Endothelial cell of umbilical vein (primary cell): ENCODE data around the gene PLCB4. TPM values are rescaled to one million over a fixed set of nuclear protein-coding genes. Genes with fewer than 3 reads are reported as not detected.

Source experiments
- Bru-seq: library from RNA; stranded (reverse); fragments of 400-500 nt; gene quantifications from one replicate; lab custom pipeline; 2021; lab: Mats Ljungman, UMichigan
- BruChase-seq, 2 experiments: library from RNA; stranded (reverse); fragments of 400-500 nt; gene quantifications; one replicate each; lab custom pipeline; 2021; lab: Mats Ljungman, UMichigan
- BruUV-seq: library from RNA; stranded (reverse); fragments of 400-500 nt; replicated peaks from 2 replicates; lab custom pipeline; 2021; lab: Mats Ljungman, UMichigan
- CTCF ChIA-PET: fragments of 300-600, 350-600 bp; sonication (Branson Sonifier 250); formaldehyde crosslinking; loops from one replicate; lab custom pipeline; 2021; ENCODE audit warnings: antibody characterized with exemption, inconsistent platforms; lab: Charles Lee
- POLR2A ChIA-PET: fragments of 300-600, 350-600 bp; sonication (Branson Sonifier 250); formaldehyde crosslinking; loops from one replicate; lab custom pipeline; 2021; ENCODE audit warnings: antibody characterized with exemption, inconsistent platforms; lab: Charles Lee
- DNase-seq: peaks from one replicate; pipeline ENCODE4 v3.0.0-alpha.2; 2011; ENCODE audit warnings: low read depth, low spot score
- FAIRE-seq: peaks from 2 replicates; lab custom pipeline; 2011; peaks lifted over from hg19 to GRCh38; lab: Jason Lieb, UNC
- H2AFZ ChIP-seq: 2 replicates; pipeline ENCODE4 v1.6.0; 2012; ENCODE audit warnings: low read depth, low read length, control low read depth, inconsistent platforms
- H3K27ac ChIP-seq: 2 replicates; pipeline ENCODE4 v1.5.1; 2011; ENCODE audit warnings: low read depth, mild to moderate bottlenecking, control low read depth, low read length, moderate library complexity; ENCODE audit not compliant: insufficient read depth
- H3K27me3 ChIP-seq, 2 experiments: 2 replicates each; pipeline versions ENCODE4 v1.6.0 to v1.6.1; 2011; ENCODE audit warnings: low read length in 2 of 2, mixed read lengths in 1 of 2; ENCODE audit not compliant: control insufficient read depth in 2 of 2, insufficient read depth in 2 of 2
- H3K36me3 ChIP-seq, 2 experiments: 2 replicates in 1 of 2; 3 replicates in 1 of 2; pipeline ENCODE4 v1.5.1; 2011; ENCODE audit warnings: low read length in 2 of 2, mild to moderate bottlenecking in 1 of 2, moderate library complexity in 1 of 2; ENCODE audit not compliant: control insufficient read depth in 2 of 2, insufficient read depth in 2 of 2; ENCODE audit errors: extremely low read depth in 1 of 2
- H3K4me1 ChIP-seq: 3 replicates; pipeline ENCODE4 v1.5.1; 2011; ENCODE audit warnings: mild to moderate bottlenecking, low read length; ENCODE audit not compliant: control insufficient read depth, insufficient read depth; ENCODE audit errors: extremely low read depth
- H3K4me2 ChIP-seq: 2 replicates; pipeline ENCODE4 v1.6.1; 2011; ENCODE audit warnings: low read length, control low read depth, mixed read lengths; ENCODE audit not compliant: insufficient read depth
- H3K4me3 ChIP-seq, 3 experiments: fragments of 200-600 bp in 1 of 3; sonication (generic), shearing (Covaris generic) in 1 of 3; replicated peaks in 1 of 3; 2 replicates each; pipeline ENCODE4 v1.5.1; 2011 to 2016; ENCODE audit warnings: control low read depth in 3 of 3, low read length in 3 of 3, mild to moderate bottlenecking in 2 of 3, inconsistent platforms in 1 of 3, low read depth in 1 of 3, moderate library complexity in 1 of 3; ENCODE audit not compliant: insufficient read depth in 1 of 3
- H3K79me2 ChIP-seq: 2 replicates; pipeline ENCODE4 v1.6.0; 2012; ENCODE audit warnings: low read length, inconsistent platforms; ENCODE audit not compliant: control insufficient read depth, insufficient read depth
- H3K9ac ChIP-seq: replicated peaks from 2 replicates; pipeline ENCODE3; 2011; ENCODE audit warnings: low read length, control low read depth; ENCODE audit not compliant: insufficient read depth; ENCODE audit errors: extremely low read depth
- H3K9me1 ChIP-seq: replicated peaks from 3 replicates; pipeline ENCODE4 v1.6.0; 2011; ENCODE audit warnings: mild to moderate bottlenecking, low read length; ENCODE audit not compliant: control insufficient read depth, insufficient read depth; ENCODE audit errors: extremely low read depth
- H3K9me3 ChIP-seq: replicated peaks from 2 replicates; pipeline ENCODE4 v1.5.1; 2012; ENCODE audit warnings: low read length, inconsistent platforms; ENCODE audit not compliant: control insufficient read depth, insufficient read depth
- H4K20me1 ChIP-seq: replicated peaks from 2 replicates; pipeline ENCODE3; 2011; ENCODE audit warnings: mild to moderate bottlenecking, low read length; ENCODE audit not compliant: control insufficient read depth, insufficient read depth; ENCODE audit errors: extremely low read depth
- CTCF ChIP-seq, 2 donors: IDR thresholded peaks; 1 replicate in 1 of 2; 2 replicates in 1 of 2; pipeline ENCODE4 v1.5.1; 2011; ENCODE audit warnings: low read length in 2 of 2, mild to moderate bottlenecking in 2 of 2, moderate library complexity in 2 of 2, control low read depth in 1 of 2, inconsistent platforms in 1 of 2, low read depth in 1 of 2; ENCODE audit not compliant: insufficient read depth in 1 of 2; ENCODE audit errors: extremely low read depth in 1 of 2
- EZH2 ChIP-seq: IDR thresholded peaks from 2 replicates; pipeline ENCODE4 v1.6.1; 2012; ENCODE audit warnings: borderline replicate concordance, low read depth, mild to moderate bottlenecking, moderate library complexity, low read length, inconsistent platforms; ENCODE audit not compliant: severe bottlenecking
- FOS ChIP-seq: IDR thresholded peaks from 2 replicates; pipeline ENCODE4 v1.6.1; 2011; ENCODE audit warnings: mild to moderate bottlenecking, low read length, moderate library complexity, borderline replicate concordance; ENCODE audit not compliant: insufficient read depth
- GATA2 ChIP-seq: IDR thresholded peaks from 2 replicates; pipeline ENCODE4 v1.7.0; 2011; ENCODE audit warnings: low read depth, mild to moderate bottlenecking, moderate library complexity, mixed read lengths, low read length; ENCODE audit not compliant: insufficient read length, insufficient read depth
- JUN ChIP-seq: IDR thresholded peaks from 2 replicates; pipeline ENCODE4 v1.6.1; 2011; ENCODE audit warnings: borderline replicate concordance, low read depth; ENCODE audit not compliant: insufficient read length, insufficient read depth
- MAX ChIP-seq: IDR thresholded peaks from 2 replicates; pipeline ENCODE4 v1.6.1; 2011; ENCODE audit not compliant: insufficient read depth, insufficient read length
- MYC ChIP-seq: IDR thresholded peaks from one replicate; pipeline ENCODE4 v1.6.1; 2011; ENCODE audit warnings: mild to moderate bottlenecking, low read depth, low read length
- POLR2A ChIP-seq: IDR thresholded peaks from 2 replicates; pipeline ENCODE4 v1.6.1; 2012; ENCODE audit warnings: low read depth, mild to moderate bottlenecking, control low read depth, low read length
- POLR2AphosphoS5 ChIP-seq: IDR thresholded peaks from 2 replicates; pipeline ENCODE4 v1.6.1; 2012; ENCODE audit warnings: low read depth, mild to moderate bottlenecking, control low read depth, low read length, moderate library complexity; ENCODE audit not compliant: insufficient read depth
- dilution Hi-C: fragments of 300-500 bp; cut with MboI; formaldehyde crosslinking; loops from one replicate; pipeline ENCODE4 v1.15.0; 2019; ENCODE audit warnings: low sequenced_read_pairs; ENCODE audit not compliant: extremely low pct_ligation_motif_present
- intact Hi-C: fragments of 100-400 bp; cut with micrococcal nuclease; formaldehyde crosslinking; loops from one replicate; pipeline ENCODE4 v1.10.0; 2022
- long read RNA-seq: library from polyadenylated mRNA; stranded (forward); transcript quantifications from one replicate; pipeline ENCODE4 v2.0.0, GENCODE V29; 2021
- polyA minus RNA-seq, 3 experiments: library from RNA; depleted of rRNA, polyadenylated mRNA; stranded (reverse); fragments of >200 nt; gene quantifications; 1 replicate in 1 of 3; 2 replicates in 2 of 3; pipeline ENCODE4 v1.2.3, GENCODE V29; 2011
- polyA plus RNA-seq, 4 experiments: library from polyadenylated mRNA; depleted of rRNA in 3 of 4; stranded (reverse) in 3 of 4; unstranded in 1 of 4; fragments of >200 nt; gene quantifications; 2 replicates each; pipeline versions ENCODE4 v1.2.1 to v1.2.3, GENCODE V29; 2011 to 2012; ENCODE audit warnings: missing spikeins in 1 of 4
- total RNA-seq: library from RNA; stranded (reverse); gene quantifications from 2 replicates; pipeline ENCODE4 v1.2.3, GENCODE V29; 2021

Gene PLCB4
- 1.6 and 1.7 TPM in 2 replicates for total RNA-seq
- polyA plus RNA-seq: 0.37 and 0.38 TPM in 2 replicates
- polyA plus RNA-seq (2011; cell fraction: cytosol; rRNA removed): 0.34 and 0.75 TPM in 2 replicates
- 4.4 and 4.5 TPM in 2 replicates for polyA plus RNA-seq (2011; cell fraction: nucleus; rRNA removed)
- 0.76 and 1.0 TPM in 2 replicates for polyA plus RNA-seq (2012)
- polyA minus RNA-seq: 3.4 and 3.5 TPM in 2 replicates
- polyA minus RNA-seq (2011; cell fraction: cytosol; rRNA and poly(A)+ RNA removed): not detected
- 6.2 and 6.9 TPM in 2 replicates for polyA minus RNA-seq (2011; cell fraction: nucleus; rRNA and poly(A)+ RNA removed)
- Bru-seq, nascent RNA: percentile 43 among the genes with signal in this experiment
- percentile 37 among the genes with signal in this experiment for BruChase-seq, experiment 1, labeled RNA remaining after a 6-hour chase
- BruChase-seq, experiment 2, labeled RNA remaining after a 2-hour chase: percentile 41 among the genes with signal in this experiment
- long read RNA-seq: 0 reads

DNA sequence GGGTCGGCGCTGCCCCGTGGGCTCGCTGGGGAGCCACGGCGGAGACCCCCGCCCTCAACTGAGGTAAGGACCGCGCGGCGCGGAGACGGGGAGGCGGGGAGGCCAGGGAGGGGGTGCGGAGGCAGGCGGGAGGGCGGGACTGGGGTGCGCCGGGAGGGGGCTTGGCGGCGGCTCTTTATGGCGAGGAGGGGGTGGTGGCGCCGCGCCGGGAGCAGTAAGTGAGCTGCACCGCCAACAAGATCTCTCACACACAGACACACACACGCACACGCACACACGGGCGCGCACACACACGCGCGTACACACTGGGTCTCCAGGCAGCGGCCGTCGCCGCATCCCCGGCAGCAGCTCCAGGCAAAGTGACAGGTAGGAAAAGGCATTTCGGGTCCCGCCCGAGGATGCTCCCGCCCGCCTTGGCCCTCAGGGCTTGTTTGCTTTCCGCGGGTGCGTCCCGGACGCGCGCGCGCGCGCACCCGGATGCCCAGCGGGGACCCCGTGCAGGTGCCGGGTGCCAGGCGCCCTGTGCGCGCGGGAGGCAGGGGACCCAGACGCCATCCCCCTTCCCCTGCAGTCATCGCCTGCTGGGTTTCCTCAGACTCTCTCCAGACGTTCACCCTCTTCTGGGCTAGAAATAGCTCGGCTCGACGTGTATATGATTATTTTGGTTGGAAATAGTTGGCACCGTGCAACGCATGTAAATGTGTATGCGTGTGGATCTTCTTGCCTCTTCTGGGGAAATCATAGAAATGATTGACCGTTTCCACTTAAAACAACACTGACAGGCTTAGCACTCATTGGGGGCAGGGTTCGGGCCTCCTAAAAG, at the start of gene PLCB4:
TSS of gene PLCB4 (plus strand) at position 247 of the 823 bp plus-strand sequence. CDS start 238,728 bp downstream, outside the sequence.
- POLR2A ChIA-PET: interaction anchor here (0.6 kb wide), 1 partner anchor 45 kb away, joined by 3 read pairs; no protein-coding TSS in a partner anchor
- no peak for FAIRE-seq
- TF ChIP-seq FOS (no peak), MYC (no peak), JUN (no peak), POLR2AphosphoS5 (no peak), POLR2A (no peak), EZH2 (no peak), GATA2 (no peak), MAX (no peak), CTCF (IDR thresholded peaks at IDR 0.05; ENCODE audit: extremely low read depth in 1 of 2, insufficient read depth in 1 of 2, low read depth in 1 of 2, low read length in 2 of 2) (no peak)
- Histone ChIP-seq H3K4me1 (no peaks in the 10 kb centered on the region), H3K4me2 (peak within 1 kb of the TSS; percentile 68), H3K9ac (no peak within 1 kb of the TSS), H3K9me1 (no peaks in the 10 kb centered on the region), H4K20me1 (no peaks in the 10 kb centered on the region), H3K4me3 (peak within 1 kb of the TSS; percentile 42 to 81 (median 69)), H3K9me3 (no peaks in the 10 kb centered on the region), H3K27ac (no peak within 1 kb of the TSS), H2AFZ (peak within 1 kb of the TSS; percentile 77), H3K36me3 (no peaks in the 10 kb centered on the region), H3K27me3 (peaks cover 0 to 5% of the 10 kb centered on the region in 2 experiments), H3K79me2 (no peaks in the 10 kb centered on the region)
- intact Hi-C loops (loop anchor here (5.0 to 10.0 kb wide), 3 partner anchors 197 to 274 kb away; no protein-coding TSS in a partner anchor), dilution Hi-C loops (no loop called here)
- CTCF ChIA-PET: interaction anchor here (0.7 to 4.1 kb wide), 6 partner anchors 11 to 291 kb away, joined by 3 to 20 read pairs (median 4); no protein-coding TSS in a partner anchor
- DNase-seq: peak; percentile 46
- no TSS peak for BruUV-seq
